Breast epithelium (tissue), 4 donors: ENCODE measurements around the gene CERS1. TPM values are rescaled to one million over a fixed set of nuclear protein-coding genes. Genes with fewer than 3 reads are reported as not detected.

ENCODE experiments used
- DNase-seq, 2 donors: peaks; one replicate each; pipeline ENCODE4 v3.0.0-alpha.2; 2019; ENCODE audit warnings: low spot score in 2 of 2
- H3K27ac ChIP-seq, 2 donors: fragments of 200-600 bp; sonication (generic) in 1 of 2; one replicate each; pipeline ENCODE4 v1.5.1; 2016 to 2019; ENCODE audit warnings: mild to moderate bottlenecking in 1 of 2
- H3K27me3 ChIP-seq, 2 donors: fragments of 200-600 bp; sonication (generic) in 1 of 2; one replicate each; pipeline versions ENCODE4 v1.5.1 to v1.6.0; 2017 to 2019; ENCODE audit warnings: control low read depth in 1 of 2, mild to moderate bottlenecking in 1 of 2
- H3K36me3 ChIP-seq: fragments of 200-600 bp; one replicate; pipeline ENCODE4 v1.5.1; 2019
- H3K4me1 ChIP-seq, 2 donors: fragments of 200-600 bp; sonication (generic); one replicate each; pipeline ENCODE4 v1.5.1; 2016 to 2019; ENCODE audit warnings: control low read depth in 1 of 2
- H3K4me3 ChIP-seq, 3 donors: fragments of 200-600 bp; sonication (generic); 1 replicate in 2 of 3; 2 replicates in 1 of 3; pipeline ENCODE4 v1.5.1; 2016 to 2019; ENCODE audit warnings: mild to moderate bottlenecking in 3 of 3, moderate library complexity in 2 of 3
- H3K9me3 ChIP-seq, 2 donors: fragments of 200-600 bp; sonication (generic) in 1 of 2; one replicate each; pipeline ENCODE4 v1.5.1; 2016 to 2019; ENCODE audit warnings: control low read depth in 1 of 2
- POLR2A ChIP-seq: fragments of 450-650 bp; IDR thresholded peaks from one replicate; pipeline ENCODE4 v1.6.1; 2016; ENCODE audit warnings: antibody characterized with exemption, mild to moderate bottlenecking, moderate library complexity
- POLR2AphosphoS5 ChIP-seq, 3 donors: sonication (generic); formaldehyde crosslinking; IDR thresholded peaks; one replicate each; pipeline ENCODE4 v1.6.1; 2017; ENCODE audit warnings: antibody characterized with exemption in 3 of 3
- intact Hi-C: fragments of 100-400 bp; cut with DNase I; formaldehyde crosslinking; loops from one replicate; pipeline ENCODE4 v1.15.1; 2023; ENCODE audit warnings: low total_unique reads
- total RNA-seq, 3 donors: library from RNA; depleted of rRNA; stranded (reverse); fragments of >200 nt; gene quantifications; one replicate each; pipeline ENCODE4 v1.1.0, GENCODE V29; 2016
- TF ChIP-seq, protein P1 (sequence below), 3 donors: fragments of 450-650 bp; IDR thresholded peaks; one replicate each; pipeline ENCODE4 v1.5.1; 2016 to 2017; ENCODE audit warnings: antibody characterized with exemption in 3 of 3, mild to moderate bottlenecking in 3 of 3, moderate library complexity in 3 of 3

Gene CERS1
- total RNA-seq, 3 donors from 2014 or later, result 0.29 to 0.66 TPM; not detected in 1

GRCh38 chr19:18841400-18841799, 54.6 kb downstream of the CERS1 start:
- Histone ChIP-seq H3K27ac (no peak overlapping the region), H3K27me3 (no peaks in the 10 kb centered on the region), H3K36me3 (no peaks in the 10 kb centered on the region), H3K9me3 (no peaks in the 10 kb centered on the region), H3K4me3 (no peak overlapping the region), H3K4me1 (peaks cover 7 to 19% of the 10 kb centered on the region in 2 donors)
- intact Hi-C loops, result no loop called here
- TF ChIP-seq, protein P1, sequence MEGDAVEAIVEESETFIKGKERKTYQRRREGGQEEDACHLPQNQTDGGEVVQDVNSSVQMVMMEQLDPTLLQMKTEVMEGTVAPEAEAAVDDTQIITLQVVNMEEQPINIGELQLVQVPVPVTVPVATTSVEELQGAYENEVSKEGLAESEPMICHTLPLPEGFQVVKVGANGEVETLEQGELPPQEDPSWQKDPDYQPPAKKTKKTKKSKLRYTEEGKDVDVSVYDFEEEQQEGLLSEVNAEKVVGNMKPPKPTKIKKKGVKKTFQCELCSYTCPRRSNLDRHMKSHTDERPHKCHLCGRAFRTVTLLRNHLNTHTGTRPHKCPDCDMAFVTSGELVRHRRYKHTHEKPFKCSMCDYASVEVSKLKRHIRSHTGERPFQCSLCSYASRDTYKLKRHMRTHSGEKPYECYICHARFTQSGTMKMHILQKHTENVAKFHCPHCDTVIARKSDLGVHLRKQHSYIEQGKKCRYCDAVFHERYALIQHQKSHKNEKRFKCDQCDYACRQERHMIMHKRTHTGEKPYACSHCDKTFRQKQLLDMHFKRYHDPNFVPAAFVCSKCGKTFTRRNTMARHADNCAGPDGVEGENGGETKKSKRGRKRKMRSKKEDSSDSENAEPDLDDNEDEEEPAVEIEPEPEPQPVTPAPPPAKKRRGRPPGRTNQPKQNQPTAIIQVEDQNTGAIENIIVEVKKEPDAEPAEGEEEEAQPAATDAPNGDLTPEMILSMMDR (IDR thresholded peaks at IDR 0.05), result no peak
- DNase-seq, result no peak

DNA sequence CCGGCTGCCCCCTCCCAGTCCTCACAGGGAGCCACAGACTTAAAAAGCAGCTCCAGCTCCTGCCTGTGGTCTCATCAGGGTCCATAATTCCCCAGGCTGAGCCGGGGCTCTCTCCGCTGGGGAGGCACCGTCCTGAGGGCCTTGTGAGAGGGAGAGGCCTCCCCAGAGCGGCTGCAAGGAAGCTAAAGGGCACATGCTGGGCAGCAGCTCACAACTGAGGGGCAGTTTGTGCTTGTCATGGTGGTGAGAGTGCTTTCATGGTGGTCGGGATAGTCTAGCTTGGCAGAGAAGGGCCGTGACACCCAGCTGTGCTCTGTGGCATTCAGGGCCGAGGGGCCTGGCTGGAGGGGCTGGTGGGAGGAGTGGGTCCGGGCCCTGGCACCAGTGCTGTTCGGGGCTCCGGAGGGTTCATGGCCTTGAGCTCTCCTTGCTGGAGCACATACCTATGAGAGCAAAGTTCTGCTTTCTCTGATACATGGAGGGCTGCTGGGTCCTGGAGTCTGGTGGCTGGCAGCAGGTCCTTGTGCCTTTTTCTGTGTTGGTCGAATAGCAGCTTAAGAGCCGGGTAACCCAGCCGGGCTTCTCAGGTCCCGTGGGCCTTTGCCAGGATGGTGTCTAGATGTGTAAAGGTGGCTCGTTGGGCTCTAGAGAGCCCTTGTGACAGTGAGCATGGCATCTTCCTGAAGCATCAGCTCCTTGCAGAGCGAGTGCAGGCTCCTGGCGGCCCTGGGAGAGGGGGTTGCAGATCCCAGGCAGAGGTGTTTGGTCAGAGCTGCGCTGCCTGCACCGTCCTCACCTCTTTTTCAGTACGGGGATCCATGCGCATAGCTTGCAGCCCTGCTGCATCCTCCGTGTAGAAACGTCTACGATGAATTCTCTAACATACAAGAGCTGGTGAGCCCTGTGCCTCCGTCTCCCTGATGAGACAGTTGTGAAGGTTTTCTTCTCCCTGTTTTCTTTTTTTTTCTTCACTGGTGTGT, 55.4 kb downstream of the CERS1 start:
- Histone ChIP-seq H3K4me1 (peaks cover 7 to 19% of the 10 kb centered on the region in 2 donors), H3K27ac (no peak overlapping the region), H3K36me3 (no peaks in the 10 kb centered on the region), H3K9me3 (no peaks in the 10 kb centered on the region), H3K4me3 (peak overlapping the region in 1 of 3 donors; percentile 40), H3K27me3 (no peaks in the 10 kb centered on the region)
- intact Hi-C loops, result no loop called here
- no peak for DNase-seq
- TF ChIP-seq POLR2AphosphoS5 (IDR thresholded peaks at IDR 0.05), result no peak
- no peak for TF ChIP-seq POLR2A
- TF ChIP-seq, protein P1 (IDR thresholded peaks at IDR 0.05), result no peak

DNA sequence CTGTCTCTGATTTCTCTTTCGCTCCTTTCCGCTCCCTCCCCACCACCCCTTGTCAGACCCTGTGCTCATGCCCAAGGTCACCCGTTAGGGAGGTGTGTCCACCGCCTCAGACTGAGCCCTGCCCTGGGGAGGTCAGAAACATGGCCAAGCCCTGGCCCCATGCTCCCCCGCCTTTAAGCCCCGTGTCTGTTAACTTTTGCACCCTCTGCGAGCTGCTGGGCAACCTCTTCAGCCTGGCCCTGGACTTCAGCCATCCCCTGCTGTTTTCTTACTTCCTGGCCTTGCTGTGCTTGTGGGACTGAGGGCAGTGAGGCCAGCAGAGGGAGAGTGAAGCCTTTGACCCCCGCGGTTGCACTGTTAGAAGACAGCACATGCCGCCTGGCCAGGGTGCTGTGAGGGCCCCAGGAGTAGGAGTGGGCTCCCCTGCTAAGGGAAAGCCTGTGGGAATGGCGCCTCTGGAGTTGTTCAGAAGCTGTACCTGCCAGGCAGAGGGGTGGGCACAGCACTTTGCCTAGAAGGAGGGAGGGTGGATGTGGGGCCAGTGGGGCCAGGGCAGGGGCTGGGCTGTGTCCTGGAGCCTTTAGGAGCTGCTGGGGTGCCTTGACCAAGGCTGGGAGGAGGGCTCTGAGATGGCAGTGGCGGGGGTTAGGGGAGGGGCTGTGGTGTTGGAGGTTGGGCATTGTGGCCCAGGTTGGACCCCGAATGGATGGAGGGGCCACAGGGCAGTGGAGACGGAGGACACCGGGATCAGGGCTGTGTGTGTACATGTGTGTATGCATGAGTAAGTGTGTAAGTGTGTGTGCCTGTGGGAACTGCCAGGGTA, 56.3 kb downstream of the CERS1 start:
- Histone ChIP-seq H3K36me3 (no peaks in the 10 kb centered on the region), H3K4me1 (peaks cover 7 to 19% of the 10 kb centered on the region in 2 donors), H3K27me3 (no peaks in the 10 kb centered on the region), H3K4me3 (peak overlapping the region in 1 of 3 donors; percentile 40), H3K27ac (no peak overlapping the region), H3K9me3 (no peaks in the 10 kb centered on the region)
- TF ChIP-seq, protein P1 (IDR thresholded peaks at IDR 0.05), result no peak
- TF ChIP-seq POLR2A (no peak), POLR2AphosphoS5 (IDR thresholded peaks at IDR 0.05) (no peak)
- no peak for DNase-seq
- intact Hi-C loops, result no loop called here

- TF ChIP-seq POLR2AphosphoS5 (IDR thresholded peaks at IDR 0.05) (no peak), POLR2A (no peak)
- TF ChIP-seq, protein P1 (IDR thresholded peaks at IDR 0.05), result no peak
Observed at GRCh38 chr19:18834644-18834984, 61.3 kb downstream of the CERS1 start.

More at GRCh38 chr19:18834644-18834984, 61.3 kb downstream of the CERS1 start:
- H3K4me3 ChIP-seq, result peak overlapping the region in 2 of 3 donors; percentile 88 to 96
- H3K27ac ChIP-seq, result no peak overlapping the region
- DNase-seq, result no peak
- H3K36me3 ChIP-seq, result no peaks in the 10 kb centered on the region
- H3K9me3 ChIP-seq, result no peaks in the 10 kb centered on the region
- peaks cover 3 to 4% of the 10 kb centered on the region in 2 donors for H3K4me1 ChIP-seq
- intact Hi-C loops, result no loop called here
- no peaks in the 10 kb centered on the region for H3K27me3 ChIP-seq
